ENCODE measurements around the gene CPT2. TPM values are rescaled to one million over a fixed set of nuclear protein-coding genes. Genes with fewer than 3 reads are reported as not detected.

The CPT2 gene
- total and polyA plus RNA-seq, 2 of the 13 experiments (the other 11 are each of a cell fraction or from before 2014, with no cell fraction given): 12.6 to 14.6 TPM

DNA sequence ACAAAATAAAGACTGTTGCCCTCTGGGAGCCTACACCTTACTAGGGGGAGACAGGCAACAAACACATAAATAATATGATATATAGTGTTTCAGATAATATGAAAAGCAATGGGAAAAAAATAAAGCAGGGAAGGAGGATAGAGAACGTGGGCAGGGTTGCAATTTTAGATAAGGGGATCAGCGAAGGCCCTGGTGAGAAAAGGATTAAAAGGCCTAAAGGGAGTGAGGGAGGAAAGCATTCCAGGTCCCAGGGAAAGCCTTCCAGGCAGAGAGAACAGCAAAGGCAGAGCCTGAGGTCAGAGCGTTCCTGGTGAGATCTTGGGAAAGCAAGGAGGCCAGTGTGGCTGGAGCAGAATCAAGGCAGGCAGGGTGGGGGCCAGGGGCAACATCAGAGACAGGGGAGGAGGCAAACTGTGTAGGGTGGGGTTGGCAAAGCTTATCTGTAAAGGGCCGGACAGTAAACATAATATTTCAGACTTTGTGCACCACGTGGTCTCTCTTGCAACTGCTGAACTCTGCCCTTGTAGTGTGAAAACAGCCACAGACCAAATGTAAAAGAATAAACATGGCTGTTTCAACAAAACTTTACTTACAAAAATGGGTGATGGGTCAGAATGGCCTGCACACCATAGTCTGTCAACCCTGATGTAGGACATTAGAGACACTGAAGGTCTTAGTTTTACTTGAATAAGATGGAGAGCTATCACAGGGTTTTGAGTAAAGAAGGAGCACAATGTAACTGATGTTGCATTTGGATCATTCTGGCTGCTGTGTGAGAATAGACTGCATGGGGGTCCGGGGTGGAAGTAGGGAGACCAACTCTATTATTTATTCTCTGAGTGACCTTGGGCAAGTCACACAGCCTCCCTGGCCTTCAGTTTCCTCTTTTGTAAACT, 13.3 kb upstream of the CPT2 start (continued):
- TF ChIP-seq, protein P1, sequence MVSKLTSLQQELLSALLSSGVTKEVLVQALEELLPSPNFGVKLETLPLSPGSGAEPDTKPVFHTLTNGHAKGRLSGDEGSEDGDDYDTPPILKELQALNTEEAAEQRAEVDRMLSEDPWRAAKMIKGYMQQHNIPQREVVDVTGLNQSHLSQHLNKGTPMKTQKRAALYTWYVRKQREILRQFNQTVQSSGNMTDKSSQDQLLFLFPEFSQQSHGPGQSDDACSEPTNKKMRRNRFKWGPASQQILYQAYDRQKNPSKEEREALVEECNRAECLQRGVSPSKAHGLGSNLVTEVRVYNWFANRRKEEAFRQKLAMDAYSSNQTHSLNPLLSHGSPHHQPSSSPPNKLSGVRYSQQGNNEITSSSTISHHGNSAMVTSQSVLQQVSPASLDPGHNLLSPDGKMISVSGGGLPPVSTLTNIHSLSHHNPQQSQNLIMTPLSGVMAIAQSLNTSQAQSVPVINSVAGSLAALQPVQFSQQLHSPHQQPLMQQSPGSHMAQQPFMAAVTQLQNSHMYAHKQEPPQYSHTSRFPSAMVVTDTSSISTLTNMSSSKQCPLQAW (CRISPR knock-in tag; IDR thresholded peaks at IDR 0.05): peak; percentile 68; the same call in 1 of the 2 replicates
- TF ChIP-seq TEAD3 (CRISPR knock-in tag; optimal IDR thresholded peaks at IDR 0.05; ENCODE audit: borderline replicate concordance) (peak; percentile 82), MYC (CRISPR knock-in tag; IDR thresholded peaks at IDR 0.05; ENCODE audit: borderline replicate concordance) (peak; percentile 87), CBX1 (IDR thresholded peaks at IDR 0.05; ENCODE audit: low read depth) (peak; percentile 29), KMT2A (CRISPR knock-in tag; IDR thresholded peaks at IDR 0.05) (no peak), XBP1 (CRISPR knock-in tag; IDR thresholded peaks at IDR 0.05) (no peak), SNRNP70 (IDR thresholded peaks at IDR 0.05; ENCODE audit: low read depth, low read length) (no peak), IRF2 (CRISPR knock-in tag; IDR thresholded peaks at IDR 0.05) (peak; percentile 77), RXRA (CRISPR knock-in tag; IDR thresholded peaks at IDR 0.05) (peak; percentile 92), ZNF839 (CRISPR knock-in tag; IDR thresholded peaks at IDR 0.05; ENCODE audit: borderline replicate concordance) (no peak), ELF3 (CRISPR knock-in tag; IDR thresholded peaks at IDR 0.05) (peak; percentile 56), ZNF510 (CRISPR knock-in tag; IDR thresholded peaks at IDR 0.05; ENCODE audit: low read depth) (peak; percentile 75; the same call in 1 of the 2 replicates), SAP130 (CRISPR knock-in tag; IDR thresholded peaks at IDR 0.05; ENCODE audit: low read depth) (peak; percentile 78), HDAC2 (CRISPR knock-in tag; IDR thresholded peaks at IDR 0.05) (peak; percentile 90), ZNF12 (CRISPR knock-in tag; IDR thresholded peaks at IDR 0.05) (peak; percentile 56; the same call in 1 of the 2 replicates), ZNF607 (CRISPR knock-in tag; IDR thresholded peaks at IDR 0.05; ENCODE audit: borderline replicate concordance) (peak; percentile 82; the same call in 1 of the 2 replicates), ZBTB21 (CRISPR knock-in tag; IDR thresholded peaks at IDR 0.05) (no peak; the same call in 1 of the 2 replicates), MZF1 (CRISPR knock-in tag; IDR thresholded peaks at IDR 0.05; ENCODE audit: borderline replicate concordance) (no peak), ARNT2 (CRISPR knock-in tag; IDR thresholded peaks at IDR 0.05; ENCODE audit: low read depth) (peak; percentile 72; the same call in 1 of the 2 replicates)
- TF ChIP-seq, protein P2, sequence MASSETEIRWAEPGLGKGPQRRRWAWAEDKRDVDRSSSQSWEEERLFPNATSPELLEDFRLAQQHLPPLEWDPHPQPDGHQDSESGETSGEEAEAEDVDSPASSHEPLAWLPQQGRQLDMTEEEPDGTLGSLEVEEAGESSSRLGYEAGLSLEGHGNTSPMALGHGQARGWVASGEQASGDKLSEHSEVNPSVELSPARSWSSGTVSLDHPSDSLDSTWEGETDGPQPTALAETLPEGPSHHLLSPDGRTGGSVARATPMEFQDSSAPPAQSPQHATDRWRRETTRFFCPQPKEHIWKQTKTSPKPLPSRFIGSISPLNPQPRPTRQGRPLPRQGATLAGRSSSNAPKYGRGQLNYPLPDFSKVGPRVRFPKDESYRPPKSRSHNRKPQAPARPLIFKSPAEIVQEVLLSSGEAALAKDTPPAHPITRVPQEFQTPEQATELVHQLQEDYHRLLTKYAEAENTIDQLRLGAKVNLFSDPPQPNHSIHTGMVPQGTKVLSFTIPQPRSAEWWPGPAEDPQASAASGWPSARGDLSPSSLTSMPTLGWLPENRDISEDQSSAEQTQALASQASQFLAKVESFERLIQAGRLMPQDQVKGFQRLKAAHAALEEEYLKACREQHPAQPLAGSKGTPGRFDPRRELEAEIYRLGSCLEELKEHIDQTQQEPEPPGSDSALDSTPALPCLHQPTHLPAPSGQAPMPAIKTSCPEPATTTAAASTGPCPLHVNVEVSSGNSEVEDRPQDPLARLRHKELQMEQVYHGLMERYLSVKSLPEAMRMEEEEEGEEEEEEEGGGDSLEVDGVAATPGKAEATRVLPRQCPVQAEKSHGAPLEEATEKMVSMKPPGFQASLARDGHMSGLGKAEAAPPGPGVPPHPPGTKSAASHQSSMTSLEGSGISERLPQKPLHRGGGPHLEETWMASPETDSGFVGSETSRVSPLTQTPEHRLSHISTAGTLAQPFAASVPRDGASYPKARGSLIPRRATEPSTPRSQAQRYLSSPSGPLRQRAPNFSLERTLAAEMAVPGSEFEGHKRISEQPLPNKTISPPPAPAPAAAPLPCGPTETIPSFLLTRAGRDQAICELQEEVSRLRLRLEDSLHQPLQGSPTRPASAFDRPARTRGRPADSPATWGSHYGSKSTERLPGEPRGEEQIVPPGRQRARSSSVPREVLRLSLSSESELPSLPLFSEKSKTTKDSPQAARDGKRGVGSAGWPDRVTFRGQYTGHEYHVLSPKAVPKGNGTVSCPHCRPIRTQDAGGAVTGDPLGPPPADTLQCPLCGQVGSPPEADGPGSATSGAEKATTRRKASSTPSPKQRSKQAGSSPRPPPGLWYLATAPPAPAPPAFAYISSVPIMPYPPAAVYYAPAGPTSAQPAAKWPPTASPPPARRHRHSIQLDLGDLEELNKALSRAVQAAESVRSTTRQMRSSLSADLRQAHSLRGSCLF (CRISPR knock-in tag; IDR thresholded peaks at IDR 0.05; ENCODE audit: borderline replicate concordance): no peak
- TF ChIP-seq, protein P3, sequence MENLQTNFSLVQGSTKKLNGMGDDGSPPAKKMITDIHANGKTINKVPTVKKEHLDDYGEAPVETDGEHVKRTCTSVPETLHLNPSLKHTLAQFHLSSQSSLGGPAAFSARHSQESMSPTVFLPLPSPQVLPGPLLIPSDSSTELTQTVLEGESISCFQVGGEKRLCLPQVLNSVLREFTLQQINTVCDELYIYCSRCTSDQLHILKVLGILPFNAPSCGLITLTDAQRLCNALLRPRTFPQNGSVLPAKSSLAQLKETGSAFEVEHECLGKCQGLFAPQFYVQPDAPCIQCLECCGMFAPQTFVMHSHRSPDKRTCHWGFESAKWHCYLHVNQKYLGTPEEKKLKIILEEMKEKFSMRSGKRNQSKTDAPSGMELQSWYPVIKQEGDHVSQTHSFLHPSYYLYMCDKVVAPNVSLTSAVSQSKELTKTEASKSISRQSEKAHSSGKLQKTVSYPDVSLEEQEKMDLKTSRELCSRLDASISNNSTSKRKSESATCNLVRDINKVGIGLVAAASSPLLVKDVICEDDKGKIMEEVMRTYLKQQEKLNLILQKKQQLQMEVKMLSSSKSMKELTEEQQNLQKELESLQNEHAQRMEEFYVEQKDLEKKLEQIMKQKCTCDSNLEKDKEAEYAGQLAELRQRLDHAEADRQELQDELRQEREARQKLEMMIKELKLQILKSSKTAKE (CRISPR knock-in tag; IDR thresholded peaks at IDR 0.05; ENCODE audit: borderline replicate concordance): peak; percentile 83
